Smooth muscle cell (in vitro differentiated cells): ENCODE measurements around the gene ANKS1A. TPM values are rescaled to one million over a fixed set of nuclear protein-coding genes. Genes with fewer than 3 reads are reported as not detected.

ENCODE experiments used
- DNase-seq: peaks from one replicate; lab custom pipeline; 2025; ENCODE audit not compliant: unreplicated experiment; lab: John Stamatoyannopoulos, UW
- H2AFZ ChIP-seq: fragments of 200-600 bp; sonication (generic); 2 replicates; pipeline ENCODE4 v1.6.0; 2016; ENCODE audit warnings: antibody characterized with exemption, low read depth, mild to moderate bottlenecking
- H3F3A ChIP-seq: fragments of 200-600 bp; sonication (generic); 2 replicates; pipeline ENCODE4 v1.6.0; 2017; ENCODE audit warnings: antibody characterized with exemption, low read depth
- H3K27ac ChIP-seq: fragments of 200-600 bp; sonication (generic); 2 replicates; pipeline ENCODE4 v1.5.1; 2016; ENCODE audit warnings: low read depth, mild to moderate bottlenecking
- H3K27me3 ChIP-seq: fragments of 200-600 bp; sonication (generic); 2 replicates; pipeline ENCODE4 v1.6.1; 2016; ENCODE audit warnings: low read depth, mild to moderate bottlenecking
- H3K36me3 ChIP-seq: fragments of 200-600 bp; sonication (generic); 2 replicates; pipeline ENCODE4 v1.5.1; 2016; ENCODE audit warnings: low read depth
- H3K4me1 ChIP-seq: fragments of 200-600 bp; sonication (generic); 2 replicates; pipeline ENCODE4 v1.5.1; 2016; ENCODE audit warnings: low read depth
- H3K4me2 ChIP-seq: fragments of 200-600 bp; sonication (generic); 2 replicates; pipeline ENCODE4 v1.6.0; 2016; ENCODE audit warnings: mild to moderate bottlenecking
- H3K4me3 ChIP-seq: fragments of 200-600 bp; sonication (generic); 2 replicates; pipeline ENCODE4 v1.5.1; 2016; ENCODE audit warnings: mild to moderate bottlenecking
- H3K79me2 ChIP-seq: fragments of 200-600 bp; sonication (generic); 2 replicates; pipeline ENCODE4 v1.6.0; 2016; ENCODE audit warnings: low read depth, mild to moderate bottlenecking
- H3K9ac ChIP-seq: fragments of 200-600 bp; sonication (generic); 2 replicates; pipeline ENCODE4 v1.6.0; 2016; ENCODE audit warnings: low read depth
- H3K9me3 ChIP-seq: fragments of 200-600 bp; sonication (generic); replicated peaks from 2 replicates; pipeline ENCODE4 v1.5.1; 2016; ENCODE audit warnings: low read depth
- H4K20me1 ChIP-seq: fragments of 200-600 bp; sonication (generic); 2 replicates; pipeline ENCODE4 v1.6.0; 2016; ENCODE audit warnings: low read depth
- WGBS: methylation state at CpG from one replicate; pipeline ENCODE4 v1.1.7; 2016; ENCODE audit warnings: low lambda C conversion rate; 5-methylcytosine and 5-hydroxymethylcytosine counted together
- polyA plus RNA-seq: library from polyadenylated mRNA; unstranded; fragments of >200 nt; fragmentation: Nextera tagmentation; extraction: Ambion mirVana; gene quantifications from 2 replicates; pipeline ENCODE4 v1.2.1, GENCODE V29; 2016
- total RNA-seq: library from RNA; depleted of rRNA; stranded (reverse); fragments of >200 nt; gene quantifications from 2 replicates; pipeline ENCODE4 v1.2.3, GENCODE V29; 2014
- TF ChIP-seq, protein P1 (sequence below): fragments of 200-600 bp; sonication (generic); IDR thresholded peaks from 2 replicates; pipeline ENCODE4 v1.5.1; 2017; ENCODE audit warnings: borderline replicate concordance, mild to moderate bottlenecking, antibody characterized with exemption; ENCODE audit not compliant: insufficient read depth, poor library complexity, severe bottlenecking

The ANKS1A gene
- total and polyA plus RNA-seq, 2 experiments from 2014 or later: 28.9 to 39.2 TPM

DNA sequence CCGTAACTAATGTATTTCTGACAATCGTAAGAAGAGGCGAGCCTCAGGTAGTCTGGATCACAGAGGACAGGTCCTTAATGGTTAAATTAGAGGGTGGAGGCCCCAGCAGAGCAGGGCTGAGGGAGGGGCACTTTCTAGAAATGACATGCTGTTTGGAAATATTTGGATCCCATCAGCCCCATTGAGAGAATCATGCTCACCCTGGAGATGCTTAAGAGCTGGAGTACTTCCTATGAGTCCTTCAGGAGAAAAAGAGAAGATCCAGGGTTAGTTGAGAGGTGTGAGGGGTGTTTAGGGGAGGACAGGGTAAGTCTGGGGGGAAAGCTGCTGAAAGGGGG, 129.1 kb downstream of the ANKS1A start:
- Histone ChIP-seq H3K4me2 (no peak overlapping the region), H2AFZ (no peak overlapping the region), H3K4me3 (no peak overlapping the region), H3F3A (peaks cover 10% of the 10 kb centered on the region), H4K20me1 (peaks cover 42% of the 10 kb centered on the region), H3K36me3 (peaks cover 5% of the 10 kb centered on the region), H3K9me3 (no peaks in the 10 kb centered on the region), H3K27ac (no peak overlapping the region), H3K9ac (no peak overlapping the region), H3K4me1 (peaks cover 2% of the 10 kb centered on the region), H3K27me3 (no peaks in the 10 kb centered on the region), H3K79me2 (peaks cover 77% of the 10 kb centered on the region)
- WGBS: 92% methylated on average over 3 of the region's 3 CpGs
- TF ChIP-seq, protein P1, sequence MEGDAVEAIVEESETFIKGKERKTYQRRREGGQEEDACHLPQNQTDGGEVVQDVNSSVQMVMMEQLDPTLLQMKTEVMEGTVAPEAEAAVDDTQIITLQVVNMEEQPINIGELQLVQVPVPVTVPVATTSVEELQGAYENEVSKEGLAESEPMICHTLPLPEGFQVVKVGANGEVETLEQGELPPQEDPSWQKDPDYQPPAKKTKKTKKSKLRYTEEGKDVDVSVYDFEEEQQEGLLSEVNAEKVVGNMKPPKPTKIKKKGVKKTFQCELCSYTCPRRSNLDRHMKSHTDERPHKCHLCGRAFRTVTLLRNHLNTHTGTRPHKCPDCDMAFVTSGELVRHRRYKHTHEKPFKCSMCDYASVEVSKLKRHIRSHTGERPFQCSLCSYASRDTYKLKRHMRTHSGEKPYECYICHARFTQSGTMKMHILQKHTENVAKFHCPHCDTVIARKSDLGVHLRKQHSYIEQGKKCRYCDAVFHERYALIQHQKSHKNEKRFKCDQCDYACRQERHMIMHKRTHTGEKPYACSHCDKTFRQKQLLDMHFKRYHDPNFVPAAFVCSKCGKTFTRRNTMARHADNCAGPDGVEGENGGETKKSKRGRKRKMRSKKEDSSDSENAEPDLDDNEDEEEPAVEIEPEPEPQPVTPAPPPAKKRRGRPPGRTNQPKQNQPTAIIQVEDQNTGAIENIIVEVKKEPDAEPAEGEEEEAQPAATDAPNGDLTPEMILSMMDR: no peak
- DNase-seq: no peak

- no peaks in the 10 kb centered on the region for H3K27me3 ChIP-seq
- peaks cover 44% of the 10 kb centered on the region for H4K20me1 ChIP-seq
- TF ChIP-seq, protein P1: no peak
- peaks cover 8% of the 10 kb centered on the region for H3K4me1 ChIP-seq
- peaks cover 5% of the 10 kb centered on the region for H3K36me3 ChIP-seq
- peaks cover 73% of the 10 kb centered on the region for H3K79me2 ChIP-seq
- no peak overlapping the region for H3K9ac ChIP-seq
- WGBS: 81% methylated on average over 2 of the region's 2 CpGs
- no peak overlapping the region for H3K4me2 ChIP-seq
- no peak overlapping the region for H3K27ac ChIP-seq
- H2AFZ ChIP-seq: no peak overlapping the region
- H3K4me3 ChIP-seq: no peak overlapping the region
- H3F3A ChIP-seq: peaks cover 6% of the 10 kb centered on the region
- no peaks in the 10 kb centered on the region for H3K9me3 ChIP-seq
- DNase-seq: no peak
Observed at GRCh38 chr6:35018746-35019145, 129.7 kb downstream of the ANKS1A start.

DNA sequence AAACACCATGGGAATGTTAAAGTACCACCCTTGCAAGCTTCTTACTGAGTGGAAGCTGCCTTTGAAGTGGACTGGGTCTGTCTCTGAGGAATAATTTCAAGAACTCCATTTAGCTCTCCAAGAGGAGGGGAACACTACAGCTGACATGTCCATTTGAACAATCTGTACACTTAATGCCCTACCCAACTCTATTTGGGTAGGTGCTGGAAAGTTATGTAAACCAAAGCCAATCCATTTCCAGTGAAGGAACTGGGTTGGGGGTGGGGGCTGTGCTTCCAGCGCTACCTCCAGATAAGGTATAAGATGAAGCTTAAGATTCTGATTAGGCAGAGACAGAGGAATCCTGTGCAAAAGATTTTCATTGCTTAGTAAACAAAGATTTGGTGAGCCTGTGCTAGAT, 130.1 kb downstream of the ANKS1A start:
- TF ChIP-seq, protein P1: no peak
- no peak overlapping the region for H3K4me2 ChIP-seq
- WGBS: 71% methylated on average over 1 of the region's 1 CpG
- H2AFZ ChIP-seq: no peak overlapping the region
- no peaks in the 10 kb centered on the region for H3K9me3 ChIP-seq
- no peaks in the 10 kb centered on the region for H3K27me3 ChIP-seq
- peaks cover 72% of the 10 kb centered on the region for H3K79me2 ChIP-seq
- peaks cover 12% of the 10 kb centered on the region for H3K4me1 ChIP-seq
- DNase-seq: no peak
- H3K4me3 ChIP-seq: no peak overlapping the region
- H3K9ac ChIP-seq: no peak overlapping the region
- H3K27ac ChIP-seq: no peak overlapping the region
- peaks cover 5% of the 10 kb centered on the region for H3F3A ChIP-seq
- peaks cover 5% of the 10 kb centered on the region for H3K36me3 ChIP-seq
- peaks cover 44% of the 10 kb centered on the region for H4K20me1 ChIP-seq

- H4K20me1 ChIP-seq: peaks cover 47% of the 10 kb centered on the region
- WGBS: 94% methylated on average over 4 of the region's 4 CpGs
- no peak overlapping the region for H3K9ac ChIP-seq
- DNase-seq: no peak
- peaks cover 18% of the 10 kb centered on the region for H3K4me1 ChIP-seq
- H3K27me3 ChIP-seq: no peaks in the 10 kb centered on the region
- no peak overlapping the region for H3K4me3 ChIP-seq
- no peak overlapping the region for H3K27ac ChIP-seq
- no peak overlapping the region for H3K4me2 ChIP-seq
- H3K79me2 ChIP-seq: peaks cover 68% of the 10 kb centered on the region
- H3F3A ChIP-seq: peaks cover 5% of the 10 kb centered on the region
- H3K36me3 ChIP-seq: peaks cover 5% of the 10 kb centered on the region
- TF ChIP-seq, protein P1: no peak
- H2AFZ ChIP-seq: no peak overlapping the region
- no peaks in the 10 kb centered on the region for H3K9me3 ChIP-seq
Observed at GRCh38 chr6:35019831-35020230, 130.8 kb downstream of the ANKS1A start.
